Left ventricle myocardium inferior (tissue), 1 donor: ENCODE results near the gene YES1. TPM values are rescaled to one million over a fixed set of nuclear protein-coding genes. Genes with fewer than 3 reads are reported as not detected.
"Not testable (repeated sequence)": the region's sequence is repeated elsewhere in the genome, so short reads cannot be mapped to it uniquely, and the experiment has no call there.

Experiments used
- DNase-seq: peaks from one replicate; pipeline ENCODE4 v3.0.0-alpha.2; 2020
- H3K27ac ChIP-seq: fragments of 200-600 bp; replicated peaks from 2 replicates; pipeline ENCODE4 v1.8.0; 2021
- H3K27me3 ChIP-seq: fragments of 200-600 bp; 2 replicates; pipeline ENCODE4 v1.8.0; 2021; ENCODE audit warnings: low read depth
- H3K36me3 ChIP-seq: fragments of 200-600 bp; 2 replicates; pipeline ENCODE4 v1.8.0; 2021
- H3K4me1 ChIP-seq: fragments of 200-600 bp; 2 replicates; pipeline ENCODE4 v1.8.0; 2021
- H3K4me3 ChIP-seq: fragments of 200-600 bp; 2 replicates; pipeline ENCODE4 v1.8.0; 2021; ENCODE audit warnings: mild to moderate bottlenecking, moderate library complexity
- H3K9me3 ChIP-seq: fragments of 200-600 bp; replicated peaks from 2 replicates; pipeline ENCODE4 v1.8.0; 2021
- CTCF ChIP-seq: fragments of 200-600 bp; IDR thresholded peaks from 2 replicates; pipeline ENCODE4 v1.8.0; 2021; ENCODE audit warnings: antibody characterized with exemption, mild to moderate bottlenecking, borderline replicate concordance
- intact Hi-C: fragments of 100-400 bp; cut with micrococcal nuclease; formaldehyde crosslinking; loops from one replicate; pipeline ENCODE4 v1.11.0; 2022
- total RNA-seq: library from RNA; stranded (reverse); fragmentation: NEBNext Ultra II Directional; extraction: Animal tissue kit (Norgen Biotek cat#: 25700); gene quantifications from one replicate; pipeline ENCODE4 v1.2.1, GENCODE V29; 2021
- donor health status: DM: no; HTN: yes; CAD: no; lungs with severe emphysema.

Gene YES1
- total RNA-seq, 1 donor from 2014 or later: 21.7 TPM

GRCh38 chr18:686339-687111, 125.5 kb downstream of the YES1 start:
- Histone ChIP-seq H3K4me3 (no peak overlapping the region), H3K27ac (no peak overlapping the region), H3K4me1 (no peaks in the 10 kb centered on the region), H3K36me3 (peaks cover 36% of the 10 kb centered on the region), H3K9me3 (no peaks in the 10 kb centered on the region), H3K27me3 (no peaks in the 10 kb centered on the region)
- TF ChIP-seq CTCF: no peak
- no peak for DNase-seq
- intact Hi-C loops: no loop called here

- no peaks in the 10 kb centered on the region for H3K4me1 ChIP-seq
- intact Hi-C loops: no loop called here
- no peak overlapping the region for H3K27ac ChIP-seq
- peaks cover 41% of the 10 kb centered on the region for H3K36me3 ChIP-seq
- no peak overlapping the region for H3K4me3 ChIP-seq
- DNase-seq: no peak
- TF ChIP-seq CTCF: no peak
- no peaks in the 10 kb centered on the region for H3K27me3 ChIP-seq
- H3K9me3 ChIP-seq: no peaks in the 10 kb centered on the region
Measured at GRCh38 chr18:685438-685837, 126.6 kb downstream of the YES1 start.

GRCh38 chr18:683531-683930, 128.5 kb downstream of the YES1 start:
- Histone ChIP-seq H3K9me3 (no peaks in the 10 kb centered on the region), H3K36me3 (peaks cover 45% of the 10 kb centered on the region), H3K27ac (no peak overlapping the region), H3K27me3 (no peaks in the 10 kb centered on the region), H3K4me1 (no peaks in the 10 kb centered on the region), H3K4me3 (no peak overlapping the region)
- DNase-seq: no peak
- no peak for TF ChIP-seq CTCF
- intact Hi-C loops: no loop called here

- no peak for DNase-seq
- H3K36me3 ChIP-seq: peaks cover 52% of the 10 kb centered on the region
- intact Hi-C loops: no loop called here
Measured at GRCh38 chr18:682833-683232, 129.2 kb downstream of the YES1 start.

GRCh38 chr18:682416-682815, 129.6 kb downstream of the YES1 start:
- H3K36me3 ChIP-seq: peaks cover 56% of the 10 kb centered on the region
- H3K9me3 ChIP-seq, H3K27ac ChIP-seq, H3K4me1 ChIP-seq, H3K4me3 ChIP-seq, DNase-seq, intact Hi-C loops, H3K27me3 ChIP-seq: not testable (repeated sequence)

More at GRCh38 chr18:682833-683232, 129.2 kb downstream of the YES1 start:
- H3K9me3 ChIP-seq: no peaks in the 10 kb centered on the region
- no peak for TF ChIP-seq CTCF
- H3K4me3 ChIP-seq: no peak overlapping the region
- no peaks in the 10 kb centered on the region for H3K4me1 ChIP-seq
- H3K27me3 ChIP-seq: no peaks in the 10 kb centered on the region
- H3K27ac ChIP-seq: no peak overlapping the region

GRCh38 chr18:681985-682384, 130.1 kb downstream of the YES1 start:
- Histone ChIP-seq H3K9me3 (no peaks in the 10 kb centered on the region), H3K27ac (no peak overlapping the region), H3K4me3 (no peak overlapping the region), H3K27me3 (no peaks in the 10 kb centered on the region), H3K4me1 (no peaks in the 10 kb centered on the region), H3K36me3 (peaks cover 59% of the 10 kb centered on the region)
- no peak for DNase-seq
- no peak for TF ChIP-seq CTCF
- intact Hi-C loops: no loop called here
